Non-pigmented ciliary epithelial cell (primary cell): ENCODE measurements around the gene PDCD10.
A peak's percentile ranks its signal among the peaks of the same experiment; 100 is the strongest.

Experiments used
- DNase-seq: peaks from one replicate; pipeline ENCODE4 v3.0.0-alpha.2; 2010; ENCODE audit warnings: low read depth

PDCD10 gene

DNA sequence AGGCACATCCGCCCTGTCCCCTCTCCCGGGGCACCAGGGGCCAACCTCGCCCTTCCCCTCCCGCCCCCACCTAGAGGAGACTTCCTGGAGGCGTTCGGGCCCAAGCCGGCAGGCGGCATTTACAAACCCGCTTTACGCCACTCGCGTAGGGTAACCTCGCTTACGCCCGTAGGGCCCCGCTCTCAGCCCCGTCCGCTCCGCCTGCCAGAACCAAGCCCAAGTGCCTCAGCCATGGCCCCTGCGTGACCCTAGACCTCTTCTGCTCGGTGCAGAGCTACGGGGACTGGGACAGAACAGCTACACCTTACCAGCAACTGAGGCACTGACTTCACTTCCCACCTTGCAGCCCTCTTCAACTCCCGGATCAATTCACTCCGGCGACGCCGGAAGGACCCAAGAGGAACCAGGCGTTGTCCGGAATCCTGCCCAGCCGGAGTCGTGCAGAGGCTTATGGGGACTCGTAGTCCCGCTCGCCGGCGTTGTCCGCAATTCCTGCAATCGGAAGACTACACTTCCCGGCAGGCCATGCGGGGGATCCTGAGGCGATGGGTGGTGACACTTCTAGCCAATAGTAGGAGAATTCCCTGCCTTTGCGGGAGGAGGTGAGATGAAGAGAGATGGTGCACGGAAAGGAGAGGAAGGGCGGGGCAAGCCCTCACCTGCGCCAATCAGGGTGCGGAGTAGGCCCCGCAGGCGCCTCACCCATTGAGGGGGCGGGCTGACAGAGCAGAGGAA is at the start of gene PDCD10:
Gene PDCD10 (minus strand): TSS at position 395 of the 735 bp plus-strand sequence. CDS start 14,735 bp downstream, outside the sequence.
- DNase-seq, result peak; percentile 98

DNA sequence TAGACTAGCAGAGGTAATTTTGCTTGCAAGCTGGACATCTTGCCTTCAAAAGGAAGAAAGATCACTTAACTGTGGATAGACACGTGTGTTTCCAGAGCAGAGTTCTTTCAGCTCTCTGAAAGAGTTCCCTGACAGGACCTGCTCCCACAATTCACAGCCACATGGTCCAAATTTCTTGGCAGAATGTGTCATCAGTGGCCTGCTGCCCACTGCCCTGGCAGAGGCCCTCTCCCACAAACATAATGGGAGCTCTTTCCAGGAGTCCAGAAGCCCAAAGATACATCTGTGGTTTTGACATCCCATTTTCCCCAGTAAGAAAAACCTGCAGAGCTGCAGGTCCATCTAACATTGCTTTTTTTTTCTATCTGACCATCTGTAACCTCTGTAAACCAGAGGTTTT is 49.1 kb upstream of the PDCD10 start:
- no peak for DNase-seq

DNA sequence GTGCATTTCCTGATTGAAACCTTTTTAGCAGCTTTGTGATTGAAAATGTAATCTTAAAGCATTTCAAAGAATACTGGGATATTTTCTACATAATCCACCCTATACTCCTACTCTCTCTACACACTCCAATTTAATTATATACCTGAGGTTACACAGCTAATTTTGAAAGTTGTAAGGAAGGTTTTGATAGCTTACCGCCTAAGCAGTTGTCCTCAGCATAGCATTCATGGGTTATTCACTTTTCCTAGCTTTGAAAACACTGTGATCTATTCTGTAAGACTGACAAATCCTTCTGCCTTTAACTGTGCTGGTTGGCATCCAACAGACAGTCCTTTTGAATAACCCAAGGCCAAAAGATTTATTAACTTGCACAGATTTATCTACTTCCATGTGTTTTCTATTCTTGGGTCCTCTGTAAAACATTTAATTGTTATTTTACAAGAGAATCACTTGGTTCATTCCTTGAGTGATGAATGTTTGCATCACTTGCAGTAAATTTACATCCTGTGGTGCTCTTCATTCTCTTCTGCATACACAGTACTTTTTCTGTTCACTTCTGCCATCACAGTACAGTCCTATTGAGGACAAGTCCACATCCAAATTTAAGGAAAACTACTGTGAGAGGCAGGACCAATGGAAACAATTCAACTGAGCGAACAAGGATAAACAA is 45.7 kb upstream of the PDCD10 start:
- no peak for DNase-seq

DNA sequence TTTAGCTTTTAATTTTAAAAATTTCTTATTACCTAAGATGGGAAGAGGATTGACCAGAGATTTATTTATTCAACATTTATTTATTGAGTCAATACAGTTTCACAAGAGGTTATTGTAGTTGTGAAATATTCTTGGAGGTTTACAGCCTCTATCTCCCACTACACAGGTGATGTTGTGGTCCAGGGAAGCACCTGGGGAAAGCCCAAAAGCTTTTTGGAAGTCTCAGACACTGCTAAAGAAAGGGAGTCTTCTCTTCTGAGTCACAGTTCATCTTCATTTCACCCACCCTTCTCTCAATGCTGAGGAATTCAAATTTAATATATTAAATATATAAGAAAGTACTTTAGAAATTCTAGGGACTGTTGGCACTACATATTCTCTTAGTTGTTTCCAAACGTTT is 42.7 kb upstream of the PDCD10 start:
- no peak for DNase-seq

DNA sequence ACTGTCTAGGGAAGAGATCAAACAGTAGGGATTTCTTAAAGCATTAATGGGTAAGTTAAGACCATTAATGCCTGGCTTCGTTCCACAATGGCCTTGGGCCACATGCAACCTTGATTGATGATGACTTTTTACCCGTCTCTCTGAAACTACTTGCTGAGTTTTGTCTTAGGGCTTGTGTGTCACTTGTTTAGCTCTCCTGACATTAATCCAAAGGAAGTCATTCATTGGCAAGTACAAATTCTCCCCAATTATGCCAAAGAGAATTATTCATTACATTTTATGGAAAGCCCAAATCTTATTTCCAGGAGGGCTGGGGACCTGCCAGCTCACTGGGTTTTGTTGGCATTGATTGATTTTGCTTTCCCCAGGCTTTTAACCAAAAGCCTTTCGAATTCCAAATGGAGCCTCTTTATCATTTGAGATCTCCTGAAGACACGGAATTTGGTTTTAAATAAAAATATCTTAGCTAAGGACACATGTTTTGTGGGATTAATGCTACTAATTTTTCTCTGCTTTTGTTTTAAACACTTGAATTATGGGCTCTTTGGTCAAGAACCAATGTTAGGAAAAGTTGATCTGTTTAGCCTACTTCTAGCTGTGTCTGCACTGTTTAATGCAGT is 41.5 kb upstream of the PDCD10 start:
- DNase-seq, result no peak

DNA sequence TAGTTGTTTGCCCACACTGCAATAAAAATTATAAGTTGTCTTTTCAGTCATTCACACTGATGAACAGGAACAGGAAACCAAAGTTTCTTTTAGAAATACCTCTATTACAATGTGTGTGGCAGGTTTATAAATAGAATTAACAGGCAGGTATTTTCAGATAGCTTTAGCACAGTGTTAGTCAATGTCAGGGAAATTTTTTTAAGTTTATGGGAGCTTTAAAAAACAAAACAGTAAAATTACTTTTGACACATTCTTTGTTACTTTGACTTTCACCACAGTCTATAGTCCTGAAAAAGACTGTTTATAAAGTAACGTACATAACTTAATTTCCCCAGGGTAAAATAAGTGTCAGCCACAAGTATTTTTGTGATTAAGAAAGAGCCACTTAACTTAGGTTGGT is 38.9 kb upstream of the PDCD10 start:
- no peak for DNase-seq

DNA sequence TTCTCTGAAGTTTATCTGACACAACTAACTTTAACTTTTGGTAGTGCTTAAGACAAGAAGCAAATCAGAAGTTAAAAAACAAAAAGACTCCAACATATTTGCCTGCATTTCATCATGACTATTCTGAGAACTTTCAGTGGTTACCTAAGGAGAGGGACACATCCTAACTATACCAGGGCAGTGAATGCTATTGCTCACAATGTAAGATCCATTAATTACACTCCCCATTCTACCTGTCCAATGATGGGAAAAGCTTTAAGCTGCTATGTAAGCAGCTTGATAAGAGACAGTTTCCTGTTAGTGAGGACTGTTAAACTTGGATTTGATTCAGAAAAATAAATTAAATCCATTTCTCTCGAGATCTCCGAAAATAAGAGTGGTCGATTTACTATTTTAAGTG is 38.3 kb upstream of the PDCD10 start:
- no peak for DNase-seq

DNA sequence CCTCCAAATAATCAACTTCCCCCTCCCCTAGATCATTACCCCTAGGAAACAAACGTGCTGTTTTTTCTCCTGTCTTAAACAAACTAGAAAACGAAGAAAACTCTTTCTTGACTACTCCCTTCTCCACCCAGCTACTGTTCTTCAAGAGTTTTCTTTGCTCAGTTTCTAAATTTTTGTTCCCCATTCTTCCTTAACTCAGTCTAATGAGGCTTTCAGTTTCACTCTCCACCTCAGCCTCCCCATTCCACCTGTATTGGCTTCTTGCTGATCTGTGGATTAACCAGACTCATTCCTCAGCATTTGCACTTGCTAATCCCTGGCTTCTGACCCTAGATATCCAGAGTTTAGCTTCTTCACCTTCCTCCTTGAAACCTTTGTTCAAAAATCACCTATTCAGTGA is 27.6 kb upstream of the PDCD10 start:
- no peak for DNase-seq

DNA sequence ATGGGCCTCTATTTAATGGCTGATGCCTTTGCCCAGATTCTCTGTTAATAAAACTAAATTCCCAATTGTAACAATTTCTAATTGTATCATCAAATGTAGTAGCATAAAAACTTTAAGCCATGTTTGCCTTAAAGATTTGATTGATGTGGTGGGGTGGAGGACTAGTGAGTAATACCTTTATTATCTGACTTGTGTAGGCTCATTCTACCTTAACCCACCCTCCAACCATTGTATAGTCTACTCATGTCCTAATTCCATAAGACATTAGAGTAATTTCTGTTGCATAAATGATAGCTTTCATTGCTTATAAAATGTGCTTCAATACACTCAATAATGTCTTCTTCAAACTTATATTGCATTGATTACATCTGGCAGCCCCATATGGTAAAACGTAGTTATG is 26.6 kb upstream of the PDCD10 start:
- no peak for DNase-seq

DNA sequence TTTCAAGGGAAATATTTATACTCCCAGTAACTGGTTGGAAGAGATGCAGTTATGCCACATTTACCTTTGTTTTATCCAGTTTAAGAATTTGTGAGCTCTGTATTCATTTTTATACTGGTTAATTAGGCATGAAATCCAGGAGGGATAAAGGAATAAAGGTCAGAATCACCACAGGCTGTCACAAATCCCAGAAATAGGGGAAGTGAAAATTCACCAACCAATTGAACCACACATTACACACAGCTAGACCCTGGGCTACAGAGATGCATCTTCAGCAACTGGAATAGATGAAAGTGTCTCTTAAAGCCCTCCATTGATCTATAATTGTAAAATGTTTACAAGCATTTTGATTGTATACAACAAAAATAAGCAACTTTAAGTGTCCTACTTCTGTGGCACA is 19.4 kb upstream of the PDCD10 start:
- no peak for DNase-seq

DNA sequence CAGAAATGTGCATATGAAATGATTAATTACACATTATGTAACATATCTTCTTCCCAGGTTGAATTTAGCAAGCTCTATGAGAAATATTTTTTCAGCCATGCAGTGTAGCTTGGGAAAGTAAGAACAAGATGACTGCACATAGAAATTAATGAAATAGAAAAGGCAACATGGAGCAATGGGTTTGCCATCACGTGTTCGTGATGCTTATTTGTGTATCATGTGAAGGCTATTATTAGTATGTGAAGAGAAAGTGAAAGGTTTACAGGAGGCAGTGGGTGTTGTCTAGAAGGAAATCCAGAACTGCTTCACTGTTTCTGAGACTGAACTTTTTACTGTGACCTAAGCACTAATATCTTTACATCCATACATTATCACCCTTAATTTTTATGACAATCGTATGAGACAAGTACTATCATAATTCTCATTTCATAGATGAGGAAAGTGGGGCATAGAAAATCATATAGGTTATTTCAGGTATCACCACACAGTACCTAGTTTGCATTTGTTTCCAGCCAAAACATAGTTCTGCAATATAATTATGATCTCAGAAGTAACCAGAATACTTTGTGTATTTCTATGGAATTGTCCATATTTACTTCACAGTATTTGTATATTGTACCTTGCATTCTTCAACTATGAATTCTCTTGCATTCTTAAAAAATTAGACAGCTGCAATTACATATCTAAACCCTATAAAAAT is 15.7 kb upstream of the PDCD10 start:
- no peak for DNase-seq

DNA sequence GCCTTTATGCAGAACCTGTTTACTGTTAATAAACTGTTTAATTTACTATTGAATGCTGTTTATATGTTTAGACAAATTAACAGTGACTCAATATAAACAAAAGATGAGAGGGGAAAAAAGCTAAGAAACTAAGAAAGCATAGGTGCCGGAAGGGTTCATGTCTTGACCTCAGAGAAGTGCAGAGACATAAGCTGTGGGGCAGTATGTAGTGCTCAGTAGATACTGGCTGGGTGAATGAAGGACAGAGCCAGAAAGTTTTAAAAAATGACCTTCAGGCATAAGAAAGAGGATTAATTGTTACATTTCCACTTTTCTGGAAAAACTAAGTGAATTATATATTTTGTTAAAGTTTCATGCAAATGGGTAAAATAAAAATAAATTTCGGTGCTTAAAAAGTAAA is 15.0 kb upstream of the PDCD10 start:
- DNase-seq, result no peak

DNA sequence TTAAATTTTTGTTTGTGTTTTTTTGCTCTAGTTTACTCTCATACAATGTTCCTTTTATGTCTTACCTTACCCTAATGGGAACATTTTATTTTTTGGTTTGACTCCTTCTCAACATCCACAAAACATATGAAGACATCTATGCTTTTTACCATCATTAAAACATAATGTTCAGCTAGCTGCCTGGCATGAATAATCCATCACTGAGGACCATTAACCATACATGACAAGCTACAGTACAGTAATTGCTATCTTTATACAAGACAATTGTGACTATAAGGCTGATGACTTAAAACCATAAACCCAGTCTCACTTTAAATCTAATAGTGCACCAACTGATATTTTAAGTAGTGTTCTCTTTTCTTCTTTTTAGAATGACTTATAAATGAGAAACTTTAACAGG is 14.5 kb upstream of the PDCD10 start:
- no peak for DNase-seq

DNA sequence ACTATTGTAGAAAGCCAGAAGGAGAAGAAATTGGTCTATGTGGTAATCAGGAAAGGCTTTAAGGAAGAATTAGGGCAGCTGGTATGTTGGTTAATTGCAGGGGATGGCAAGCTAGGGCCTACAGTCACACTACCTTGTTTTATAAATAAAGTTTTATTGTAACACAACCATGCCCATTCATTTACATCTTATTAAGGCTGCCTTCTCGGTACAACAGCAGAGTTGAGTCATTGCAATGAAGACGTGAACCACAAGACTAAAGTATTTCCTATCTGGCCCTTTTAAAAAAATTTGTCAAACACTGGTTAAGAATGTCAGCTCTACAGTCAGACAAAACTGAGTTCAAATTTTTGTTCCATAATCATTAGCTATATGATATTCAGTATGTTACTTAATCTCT is 9.1 kb upstream of the PDCD10 start:
- DNase-seq, result no peak

DNA sequence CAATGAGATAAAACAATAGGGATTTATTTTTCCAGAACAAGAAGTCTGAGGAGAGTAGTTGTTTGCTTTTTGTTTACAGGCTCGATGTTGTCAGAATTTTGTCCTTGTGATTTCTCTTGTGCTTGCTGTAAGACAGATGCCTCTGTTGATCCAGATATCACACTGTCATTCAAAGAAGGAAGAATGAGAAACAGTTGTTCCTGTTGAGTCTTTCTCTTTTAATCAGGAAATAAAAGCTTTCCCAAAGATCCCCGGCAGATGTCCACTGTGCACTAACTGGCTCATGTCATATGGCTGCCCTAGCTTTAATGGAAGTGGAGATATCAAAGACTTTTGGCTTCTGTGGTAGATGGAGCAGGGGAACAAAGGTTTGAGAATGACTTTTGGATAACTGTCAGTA is 7.6 kb upstream of the PDCD10 start:
- DNase-seq, result no peak

DNA sequence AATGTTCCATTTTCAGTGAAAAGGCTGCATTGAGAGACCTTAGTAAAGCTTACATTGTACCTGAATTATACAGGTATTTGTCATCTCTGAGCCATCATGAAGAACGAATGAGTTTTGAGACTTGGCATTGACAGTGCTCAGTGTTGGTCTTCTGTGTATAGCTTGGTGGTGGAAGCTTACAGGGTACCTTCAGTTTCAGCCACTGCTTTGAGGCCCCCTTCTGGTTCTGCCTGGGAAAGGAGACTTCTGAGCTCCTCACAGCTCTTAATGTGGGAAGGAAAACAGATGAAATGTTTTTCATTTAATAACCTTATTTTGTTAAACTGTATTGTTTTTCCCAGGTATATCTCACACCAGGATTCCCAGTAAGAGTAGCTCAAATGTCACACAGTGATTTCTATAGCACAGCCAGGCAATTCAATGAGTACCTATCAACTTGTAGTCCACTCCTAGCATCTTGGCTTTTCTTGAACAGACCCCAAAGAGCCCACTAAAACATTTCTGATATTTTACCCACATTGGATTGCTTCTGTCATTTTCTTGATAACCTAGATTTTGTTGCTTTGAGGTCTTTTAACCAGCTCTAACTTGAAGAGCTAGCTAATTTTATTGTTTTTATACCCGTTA is 6.4 kb upstream of the PDCD10 start:
- DNase-seq, result no peak

DNA sequence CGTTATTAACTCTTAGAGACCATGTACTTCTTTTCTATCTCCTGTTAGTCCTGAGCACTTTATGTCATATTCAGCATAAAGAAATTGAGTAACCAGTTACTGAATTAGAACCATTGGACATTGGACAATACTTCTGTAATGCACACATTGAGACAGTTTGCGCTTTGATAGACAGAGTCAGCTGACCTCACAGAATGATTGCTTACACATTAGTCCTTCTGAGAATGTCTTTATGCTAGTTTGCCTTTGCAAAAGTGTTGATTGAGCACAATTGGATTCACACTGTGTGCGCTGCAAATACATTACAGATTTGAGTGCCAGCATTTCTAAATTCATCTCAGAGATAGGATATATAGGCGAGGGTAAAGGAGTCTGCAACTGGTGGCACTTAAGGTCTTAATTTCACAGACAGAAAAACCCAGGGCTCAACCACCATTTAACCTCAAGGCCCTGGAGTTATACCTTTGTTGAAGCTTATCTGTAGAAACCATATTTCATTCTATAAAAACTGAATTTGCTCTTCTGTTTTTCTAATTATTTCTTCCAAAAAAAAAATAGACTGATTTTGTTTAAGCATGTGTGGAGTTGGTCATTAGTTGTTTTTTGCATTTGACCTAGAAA is 4.6 kb upstream of the PDCD10 start:
- no peak for DNase-seq

DNA sequence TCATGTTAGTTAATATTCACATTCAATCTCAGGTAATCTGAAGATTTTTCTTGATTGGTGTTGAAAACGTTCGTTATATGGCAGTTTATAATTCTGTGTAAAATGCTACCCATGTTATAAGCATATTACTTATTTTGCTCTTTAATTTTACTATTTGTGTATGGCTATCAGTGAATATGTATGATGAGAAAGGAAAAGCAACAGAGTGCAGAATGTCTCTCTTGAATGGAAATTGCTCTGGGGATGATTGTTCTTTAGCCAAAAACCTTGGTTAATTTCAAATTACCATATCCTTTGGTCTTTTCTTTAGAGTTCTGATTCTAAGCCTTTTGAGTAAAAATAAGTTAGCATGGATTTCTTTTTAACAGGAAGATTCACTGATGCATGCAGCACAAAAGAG is 3.3 kb upstream of the PDCD10 start:
- DNase-seq, result no peak

DNA sequence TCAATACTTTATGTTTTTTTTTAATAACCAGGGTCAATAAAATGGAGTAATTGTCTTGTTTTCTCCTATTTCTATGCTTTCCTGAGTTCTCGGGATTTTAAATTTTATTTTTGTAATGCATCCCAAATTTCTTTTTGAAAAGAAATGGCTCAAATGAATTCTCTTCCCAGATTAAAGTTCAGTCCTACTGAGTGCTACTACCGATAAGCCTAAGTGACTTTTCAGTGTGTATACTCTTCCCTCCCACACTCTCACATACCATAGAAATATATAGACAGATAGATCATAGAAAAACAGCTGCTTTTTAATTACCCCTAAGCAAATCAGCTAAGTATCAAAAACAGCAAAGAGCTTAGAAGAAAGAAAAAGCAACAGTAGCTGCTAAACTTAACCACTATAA is 2.3 kb upstream of the PDCD10 start:
- DNase-seq, result no peak

DNA sequence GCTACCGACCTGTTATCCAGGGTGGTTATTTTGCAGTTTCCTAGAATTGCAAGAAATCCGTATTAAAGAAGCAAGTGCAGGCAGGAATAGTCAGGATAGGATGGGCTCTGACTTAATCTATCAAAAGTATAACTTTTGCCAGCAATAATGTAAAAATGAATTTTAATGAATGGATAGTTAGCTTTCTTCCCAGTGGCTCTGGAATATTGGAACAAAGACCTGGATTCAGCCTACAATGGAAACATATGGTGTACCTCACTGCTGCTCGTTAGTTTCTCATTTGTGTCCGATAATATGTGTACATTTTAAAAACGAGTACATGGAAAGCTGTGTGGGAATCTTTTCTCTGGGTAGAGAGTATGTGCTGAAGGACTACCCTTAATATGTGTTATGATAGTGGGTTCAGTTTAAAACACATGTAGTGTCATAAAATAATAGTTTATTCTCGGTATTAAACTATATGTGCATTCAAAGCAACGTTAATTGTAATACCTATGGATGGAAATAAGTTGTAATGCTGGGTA is 1.6 kb upstream of the PDCD10 start:
- DNase-seq, result no peak

DNA sequence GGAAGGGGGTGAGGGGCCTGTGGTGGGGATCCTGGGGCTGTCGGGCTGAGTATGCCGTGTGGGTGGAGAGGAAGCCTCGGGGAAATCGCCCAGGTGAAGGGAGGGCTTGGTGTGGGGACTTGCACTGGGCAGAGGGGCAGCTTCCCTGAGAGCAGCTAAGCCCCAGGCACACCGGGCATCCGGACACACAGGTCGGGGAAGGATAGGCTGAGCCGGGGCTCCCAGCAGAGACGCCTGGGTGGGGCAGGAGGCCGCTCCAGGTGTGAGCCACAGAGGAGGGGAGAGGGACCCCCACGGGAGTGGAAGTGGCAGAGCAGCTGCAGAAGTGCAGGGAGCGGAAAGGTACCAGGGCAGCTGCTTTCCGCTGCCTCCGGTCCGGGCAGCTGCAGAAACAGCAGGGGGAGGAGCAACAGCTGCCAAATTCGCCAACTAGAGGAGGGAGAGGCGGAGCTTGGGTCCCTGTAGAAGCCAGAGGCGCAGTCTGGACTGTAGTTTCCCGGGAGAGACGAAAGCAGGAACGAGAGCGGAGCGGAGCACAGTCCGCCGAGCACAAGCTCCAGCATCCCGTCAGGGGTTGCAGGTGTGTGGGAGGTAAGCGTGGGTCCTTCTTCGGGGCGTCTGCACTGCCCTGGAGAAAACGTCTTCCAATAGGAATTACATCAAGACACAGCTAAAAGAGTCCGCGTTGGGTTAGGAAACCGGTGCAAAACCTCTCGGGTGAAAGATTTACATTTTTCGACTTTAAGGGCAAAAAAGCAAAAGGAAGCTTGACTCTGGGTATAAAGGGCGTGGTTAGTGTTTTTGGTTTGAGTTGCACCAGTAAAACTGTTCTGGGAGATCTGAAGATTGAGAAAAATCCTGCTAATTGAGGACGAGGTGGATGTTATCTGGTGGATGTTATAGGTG is 794 bp upstream of the PDCD10 start, which contains the start of gene SERPINI1:
Gene SERPINI1 (plus strand): TSS at position 489 of the 906 bp plus-strand sequence. CDS start 53,408 bp downstream, outside the sequence.
- peak; percentile 66 for DNase-seq
